Right lobe of liver (tissue), 6 donors: Measurements from ENCODE around the gene HRH2. TPM values are rescaled to one million over a fixed set of nuclear protein-coding genes. Genes with fewer than 3 reads are reported as not detected.

ENCODE experiments used
- ATAC-seq, 4 donors: fragments of 200-7000 bp; cut with Tn5 transposase; one replicate each; pipeline ENCODE4 v1.9.1; 2020; ENCODE audit warnings: mild to moderate bottlenecking in 4 of 4, moderate library complexity in 4 of 4
- DNase-seq, 3 donors: peaks; one replicate each; pipeline ENCODE4 v3.0.0-alpha.2; 2020
- H3K27ac ChIP-seq, 3 donors: fragments of 200-600 bp; one replicate each; pipeline ENCODE4 v1.8.0; 2022
- H3K27me3 ChIP-seq, 2 donors: fragments of 200-600 bp; one replicate each; pipeline ENCODE4 v1.8.0; 2022
- H3K36me3 ChIP-seq, 4 donors: fragments of 200-600 bp; sonication (generic) in 1 of 4; one replicate each; pipeline versions ENCODE4 v1.5.1 to v1.8.0; 2017 to 2022; ENCODE audit warnings: control low read depth in 1 of 4
- H3K4me1 ChIP-seq, 4 donors: fragments of 200-600 bp; sonication (generic) in 1 of 4; one replicate each; pipeline versions ENCODE4 v1.5.1 to v1.8.0; 2017 to 2022; ENCODE audit warnings: control low read depth in 1 of 4
- H3K4me3 ChIP-seq, 3 donors: fragments of 200-600 bp; one replicate each; pipeline ENCODE4 v1.8.0; 2022
- H3K9me3 ChIP-seq, 4 donors: fragments of 200-600 bp; sonication (generic) in 1 of 4; one replicate each; pipeline versions ENCODE4 v1.5.1 to v1.8.0; 2017 to 2022; ENCODE audit warnings: control low read depth in 1 of 4
- POLR2A ChIP-seq: fragments of 450-650 bp; IDR thresholded peaks from one replicate; pipeline ENCODE4 v1.6.1; 2017; ENCODE audit warnings: antibody characterized with exemption, mild to moderate bottlenecking
- WGBS: methylation state at CpG from one replicate; pipeline ENCODE4 v1.1.6; 2018; ENCODE audit warnings: low coverage, low lambda C conversion rate; ENCODE audit not compliant: insufficient coverage; ENCODE audit errors: missing lambda C conversion rate; 5-methylcytosine and 5-hydroxymethylcytosine counted together
- intact Hi-C, 2 donors: fragments of 100-400 bp; cut with DNase I; formaldehyde crosslinking; loops; one replicate each; pipeline versions ENCODE4 v1.11.2 to v1.14.1; 2022
- total RNA-seq, 6 experiments: library from RNA; depleted of rRNA in 2 of 6; stranded (reverse); fragments of >200 nt in 2 of 6; fragmentation: NEBNext Ultra II Directional in 3 of 6; extraction: Animal tissue kit (Norgen Biotek cat#: 25700) in 3 of 6; gene quantifications; one replicate each; pipeline versions ENCODE4 v1.1.0 to v1.2.4, GENCODE V29; 2016 to 2023
- TF ChIP-seq, protein P1 (sequence below), 4 donors: fragments of 200-600 bp in 3 of 4; fragments of 450-650 bp in 1 of 4; IDR thresholded peaks; one replicate each; pipeline versions ENCODE4 v1.5.1 to v1.8.0; 2016 to 2022; ENCODE audit warnings: antibody characterized with exemption in 4 of 4, mild to moderate bottlenecking in 2 of 4
- donor health status: DM: no; HTN: yes; CAD: no.
- donor health status: DM: no; HTN: no; CAD: no.
- donor health status: DM: no; HTN: no; CAD: no.
- donor health status: DM: no; HTN: yes; CAD: no.
- donor health status: DM: no; HTN: yes; CAD: no.

The HRH2 gene
- total RNA-seq, 6 experiments from 2014 or later = 0.29 to 2.5 (median 0.87) TPM

DNA sequence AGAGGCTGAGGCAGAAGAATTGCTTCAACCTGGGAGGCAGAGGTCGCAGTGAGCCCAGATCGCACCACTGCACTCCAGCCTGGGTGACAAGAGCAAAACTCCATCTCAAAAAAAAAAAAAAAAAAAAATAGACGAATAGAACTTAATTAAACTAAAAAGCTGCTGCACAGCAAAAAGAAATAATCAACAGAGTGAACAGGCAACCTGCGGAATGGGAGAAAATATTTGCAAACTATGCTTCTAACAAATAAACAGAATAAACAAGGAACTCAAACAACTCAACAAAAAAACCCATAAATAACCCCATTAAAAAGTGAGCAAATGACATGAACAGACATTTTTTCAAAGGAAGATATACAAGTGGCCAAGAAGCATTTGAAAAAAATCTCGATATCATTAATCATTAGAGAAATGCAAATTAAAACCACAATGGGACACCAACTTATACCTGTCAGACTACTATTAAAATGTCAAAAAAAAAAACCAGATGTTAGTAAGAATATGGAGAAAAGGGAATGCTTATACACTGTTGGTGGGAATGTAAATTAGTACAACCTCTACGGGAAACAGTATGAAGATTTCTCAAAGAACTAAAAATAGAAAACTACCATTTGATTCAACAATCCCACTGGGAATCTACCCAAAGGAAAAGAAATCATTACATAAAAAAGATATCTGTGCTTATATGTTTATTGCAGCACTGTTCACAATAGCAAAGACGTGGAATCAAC is 21.9 kb upstream of the HRH2 start:
- H3K27me3 ChIP-seq = no peaks in the 10 kb centered on the region
- ATAC-seq = no peak
- H3K4me1 ChIP-seq = no peaks in the 10 kb centered on the region
- intact Hi-C loops = no loop called here
- H3K9me3 ChIP-seq = no peaks in the 10 kb centered on the region
- DNase-seq = no peak
- WGBS = 60% methylated on average over 5 of the region's 7 CpGs
- TF ChIP-seq, protein P1, sequence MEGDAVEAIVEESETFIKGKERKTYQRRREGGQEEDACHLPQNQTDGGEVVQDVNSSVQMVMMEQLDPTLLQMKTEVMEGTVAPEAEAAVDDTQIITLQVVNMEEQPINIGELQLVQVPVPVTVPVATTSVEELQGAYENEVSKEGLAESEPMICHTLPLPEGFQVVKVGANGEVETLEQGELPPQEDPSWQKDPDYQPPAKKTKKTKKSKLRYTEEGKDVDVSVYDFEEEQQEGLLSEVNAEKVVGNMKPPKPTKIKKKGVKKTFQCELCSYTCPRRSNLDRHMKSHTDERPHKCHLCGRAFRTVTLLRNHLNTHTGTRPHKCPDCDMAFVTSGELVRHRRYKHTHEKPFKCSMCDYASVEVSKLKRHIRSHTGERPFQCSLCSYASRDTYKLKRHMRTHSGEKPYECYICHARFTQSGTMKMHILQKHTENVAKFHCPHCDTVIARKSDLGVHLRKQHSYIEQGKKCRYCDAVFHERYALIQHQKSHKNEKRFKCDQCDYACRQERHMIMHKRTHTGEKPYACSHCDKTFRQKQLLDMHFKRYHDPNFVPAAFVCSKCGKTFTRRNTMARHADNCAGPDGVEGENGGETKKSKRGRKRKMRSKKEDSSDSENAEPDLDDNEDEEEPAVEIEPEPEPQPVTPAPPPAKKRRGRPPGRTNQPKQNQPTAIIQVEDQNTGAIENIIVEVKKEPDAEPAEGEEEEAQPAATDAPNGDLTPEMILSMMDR (IDR thresholded peaks at IDR 0.05) = no peak
- no peak for TF ChIP-seq POLR2A
- H3K27ac ChIP-seq = no peak overlapping the region
- no peak overlapping the region for H3K4me3 ChIP-seq
- H3K36me3 ChIP-seq = no peaks in the 10 kb centered on the region

DNA sequence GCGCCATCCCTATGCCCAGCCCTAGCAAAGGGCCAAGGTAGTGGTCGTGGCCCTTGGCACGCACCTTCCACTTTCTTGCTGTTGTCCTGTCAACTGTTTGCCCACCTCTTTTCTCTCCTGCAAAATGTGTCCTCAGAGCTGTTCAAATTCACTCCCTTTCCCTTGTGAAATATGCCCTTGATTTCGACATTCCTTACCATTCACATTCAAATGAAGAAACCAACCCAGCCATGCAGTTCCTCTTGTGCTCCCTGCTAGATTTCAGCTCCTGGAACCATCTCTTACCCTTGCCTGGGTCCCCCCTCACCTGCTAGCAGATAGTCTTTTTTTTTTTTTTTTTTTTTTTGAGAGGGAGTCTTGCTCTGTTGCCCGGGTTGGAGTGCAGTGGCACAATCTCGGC is 19.6 kb upstream of the HRH2 start:
- H3K4me1 ChIP-seq = no peaks in the 10 kb centered on the region
- H3K4me3 ChIP-seq = no peak overlapping the region
- TF ChIP-seq POLR2A = no peak
- TF ChIP-seq, protein P1 (IDR thresholded peaks at IDR 0.05) = no peak
- peak in 3 of 4 donors; percentile 25 to 38 (median 33) for ATAC-seq
- WGBS = 36% methylated on average over 6 of the region's 6 CpGs
- intact Hi-C loops = no loop called here
- no peaks in the 10 kb centered on the region for H3K36me3 ChIP-seq
- DNase-seq = no peak
- H3K9me3 ChIP-seq = no peaks in the 10 kb centered on the region
- H3K27ac ChIP-seq = no peak overlapping the region
- no peaks in the 10 kb centered on the region for H3K27me3 ChIP-seq

DNA sequence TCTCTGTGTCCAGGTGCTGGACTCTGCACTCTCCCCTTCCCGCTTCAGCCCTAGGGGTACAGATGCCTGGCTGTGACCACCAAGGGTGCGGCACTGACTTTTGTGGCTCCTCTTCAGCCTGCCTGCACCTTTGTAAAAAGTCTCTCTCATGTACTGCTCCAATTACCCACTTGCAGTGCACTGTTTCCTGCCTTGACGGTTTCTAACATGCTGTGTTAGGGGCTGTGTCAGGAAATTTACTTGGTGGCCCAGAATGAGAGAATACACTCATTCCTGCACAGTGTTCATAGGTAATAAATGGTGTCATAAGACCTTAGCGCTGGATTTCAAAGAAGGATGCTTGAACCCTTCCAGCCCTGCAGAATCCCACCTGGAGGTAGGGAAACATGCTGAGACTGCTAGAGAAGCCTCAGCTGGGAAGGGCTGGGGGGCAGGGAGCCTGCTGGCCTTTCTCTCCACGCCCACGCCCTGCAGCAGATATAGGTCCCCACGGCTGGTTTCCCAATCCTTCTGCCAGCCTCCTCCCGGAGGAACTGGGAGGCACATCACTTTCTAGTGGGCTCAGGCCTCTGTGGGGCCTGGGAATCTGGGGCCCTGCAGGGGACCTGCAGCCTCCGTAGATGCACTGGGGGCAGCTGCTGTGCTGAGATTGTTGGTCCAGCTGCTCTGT is 17.6 kb upstream of the HRH2 start:
- ATAC-seq (no peak), DNase-seq (no peak)
- no peak overlapping the region for H3K27ac ChIP-seq
- H3K36me3 ChIP-seq = no peaks in the 10 kb centered on the region
- no peaks in the 10 kb centered on the region for H3K27me3 ChIP-seq
- intact Hi-C loops = no loop called here
- 34% methylated on average over 8 of the region's 9 CpGs for WGBS
- H3K4me3 ChIP-seq = no peak overlapping the region
- TF ChIP-seq, protein P1 (IDR thresholded peaks at IDR 0.05) = no peak
- TF ChIP-seq POLR2A = no peak
- no peaks in the 10 kb centered on the region for H3K4me1 ChIP-seq
- no peaks in the 10 kb centered on the region for H3K9me3 ChIP-seq

DNA sequence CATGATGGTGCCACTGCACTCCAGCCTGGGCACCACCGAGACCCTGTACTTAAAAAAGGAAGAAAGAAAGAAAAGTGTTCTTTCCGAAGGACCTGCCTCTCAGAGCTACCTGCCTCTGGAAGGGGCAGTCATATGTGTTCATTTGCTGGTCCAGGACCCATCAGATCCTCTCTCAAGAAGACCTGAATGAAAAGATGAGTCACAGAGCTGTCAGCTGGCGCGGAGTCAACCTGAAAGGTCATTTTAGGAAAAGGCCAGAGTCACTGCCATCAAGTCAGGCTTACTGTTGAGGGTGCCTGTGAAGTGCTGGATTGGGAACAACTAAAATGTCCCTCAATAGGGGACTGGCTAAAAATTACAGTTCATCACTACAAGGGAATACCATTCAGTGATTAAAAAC is 14.9 kb upstream of the HRH2 start:
- no peaks in the 10 kb centered on the region for H3K9me3 ChIP-seq
- no peaks in the 10 kb centered on the region for H3K4me1 ChIP-seq
- no peak overlapping the region for H3K4me3 ChIP-seq
- WGBS = 72% methylated on average over 2 of the region's 4 CpGs
- ATAC-seq = no peak
- DNase-seq = no peak
- H3K27me3 ChIP-seq = no peaks in the 10 kb centered on the region
- intact Hi-C loops = no loop called here
- TF ChIP-seq, protein P1 (IDR thresholded peaks at IDR 0.05) = no peak
- no peak for TF ChIP-seq POLR2A
- no peaks in the 10 kb centered on the region for H3K36me3 ChIP-seq
- H3K27ac ChIP-seq = no peak overlapping the region
